NCI-H526 (cell line): ENCODE data around the gene DOCK2.
"Not testable (repeated sequence)": the region's sequence is repeated elsewhere in the genome, so short reads cannot be mapped to it uniquely, and the experiment has no call there.

Source experiments
- DNase-seq, 2 experiments: peaks; one replicate each; lab custom pipeline; 2025; lab: John Stamatoyannopoulos, UW

DOCK2 gene

GRCh38 chr5:169817031-169817430, 180.0 kb downstream of the DOCK2 start:
- no peak for DNase-seq

- no peak for DNase-seq
These were observed 189.5 kb downstream of the DOCK2 start for GRCh38 chr5:169826618-169827017.

- no peak for DNase-seq
These were observed 190.7 kb downstream of the DOCK2 start for GRCh38 chr5:169827769-169828168.

GRCh38 chr5:169828385-169828784, 191.3 kb downstream of the DOCK2 start:
- no peak for DNase-seq

- no peak for DNase-seq
These were observed 194.3 kb downstream of the DOCK2 start for GRCh38 chr5:169831331-169831730.

GRCh38 chr5:169832304-169832703, 195.2 kb downstream of the DOCK2 start:
- DNase-seq, result no peak

- no peak for DNase-seq
These were observed 195.8 kb downstream of the DOCK2 start for GRCh38 chr5:169832845-169833244.

- not testable (repeated sequence) for DNase-seq
These were observed 196.7 kb downstream of the DOCK2 start for GRCh38 chr5:169833681-169834292.

DNA sequence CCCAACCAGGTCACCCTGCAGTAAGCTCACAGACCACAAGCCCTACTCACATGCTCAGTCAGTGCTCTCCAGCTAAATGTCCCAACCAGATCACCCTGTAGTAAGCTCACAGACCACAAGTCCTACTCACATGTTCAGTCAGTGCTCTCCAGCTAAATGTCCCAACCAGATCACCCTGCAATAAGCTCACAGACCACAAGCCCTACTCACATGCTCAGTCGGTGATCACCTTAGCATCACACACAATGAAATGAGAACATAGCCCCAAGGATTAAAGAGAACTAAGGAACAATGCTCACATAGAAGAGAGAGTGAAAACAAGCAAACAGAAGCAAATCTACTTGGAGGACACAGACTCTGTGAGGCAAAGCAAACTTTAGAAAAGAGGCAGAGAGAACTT, 197.5 kb downstream of the DOCK2 start:
- DNase-seq, result not testable (repeated sequence)

GRCh38 chr5:169836835-169837536, 199.9 kb downstream of the DOCK2 start:
- DNase-seq, result no peak

- no peak for DNase-seq
These were observed 200.6 kb downstream of the DOCK2 start for GRCh38 chr5:169837686-169838085.

DNA sequence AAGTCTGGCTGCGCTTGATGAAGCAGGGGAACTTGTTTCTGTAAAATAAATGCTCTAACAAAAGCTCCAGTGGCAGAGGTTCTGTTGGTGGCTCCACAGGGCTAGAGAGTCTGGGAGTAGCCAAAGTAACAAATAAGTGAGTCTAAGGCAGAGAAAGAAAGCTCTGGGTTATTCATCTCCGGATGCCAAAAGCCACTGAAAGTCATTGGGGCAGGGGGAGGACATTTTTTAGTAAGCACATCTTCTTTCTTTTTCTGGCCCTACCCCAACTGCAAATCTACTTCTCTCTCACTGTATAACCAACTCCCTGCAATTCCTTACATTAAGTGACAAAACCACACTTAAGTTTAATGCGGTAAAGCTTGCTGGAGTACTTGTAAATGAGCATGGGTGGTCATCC, 201.6 kb downstream of the DOCK2 start:
- DNase-seq, result no peak

- no peak for DNase-seq
These were observed 203.3 kb downstream of the DOCK2 start for GRCh38 chr5:169840405-169840804.

GRCh38 chr5:169842699-169843098, 205.6 kb downstream of the DOCK2 start:
- DNase-seq, result no peak

- no peak for DNase-seq
These were observed 210.4 kb downstream of the DOCK2 start for GRCh38 chr5:169847519-169847918.

DNA sequence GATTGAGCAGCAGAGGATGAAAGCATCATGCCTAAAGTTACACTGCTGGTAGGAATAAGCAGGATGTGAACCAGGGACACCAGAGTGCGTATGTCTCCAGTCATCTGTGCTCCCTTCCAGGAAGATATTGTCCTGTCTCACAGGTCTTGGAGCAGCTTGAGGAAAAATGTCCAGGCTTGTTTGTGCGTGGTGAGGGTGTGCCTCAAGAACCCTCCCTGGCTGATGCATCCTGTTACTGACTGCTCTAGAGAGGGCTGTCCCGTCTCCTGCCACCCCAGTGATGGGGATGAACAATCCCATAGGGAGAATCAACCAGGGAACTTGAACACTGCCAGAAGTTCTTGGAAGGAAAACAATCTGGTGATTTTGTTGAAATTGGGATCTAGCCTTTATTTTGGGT, 211.2 kb downstream of the DOCK2 start:
- DNase-seq, result no peak

DNA sequence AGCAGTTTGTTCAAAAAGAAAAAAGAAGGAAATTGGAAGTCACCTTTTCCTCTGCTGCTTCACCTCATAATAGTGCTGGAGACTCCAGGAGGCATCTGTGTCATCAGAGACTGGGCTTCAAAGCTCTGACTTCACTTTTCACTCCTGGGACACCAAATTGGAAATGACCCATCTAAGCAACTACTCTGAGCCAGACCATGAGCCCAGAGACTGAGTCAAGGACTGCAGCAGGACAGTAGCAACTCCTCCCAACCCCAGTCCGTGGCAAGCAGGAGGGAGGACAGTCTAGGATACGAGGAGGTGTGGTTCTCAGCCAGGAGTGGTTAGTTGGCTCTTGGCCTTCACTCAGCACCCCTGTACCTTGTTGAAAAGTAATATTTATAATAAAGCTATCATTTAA, 211.7 kb downstream of the DOCK2 start:
- DNase-seq, result no peak

GRCh38 chr5:169850409-169850808, 213.3 kb downstream of the DOCK2 start:
- DNase-seq, result peak in 1 of 2 experiments; percentile 1

DNA sequence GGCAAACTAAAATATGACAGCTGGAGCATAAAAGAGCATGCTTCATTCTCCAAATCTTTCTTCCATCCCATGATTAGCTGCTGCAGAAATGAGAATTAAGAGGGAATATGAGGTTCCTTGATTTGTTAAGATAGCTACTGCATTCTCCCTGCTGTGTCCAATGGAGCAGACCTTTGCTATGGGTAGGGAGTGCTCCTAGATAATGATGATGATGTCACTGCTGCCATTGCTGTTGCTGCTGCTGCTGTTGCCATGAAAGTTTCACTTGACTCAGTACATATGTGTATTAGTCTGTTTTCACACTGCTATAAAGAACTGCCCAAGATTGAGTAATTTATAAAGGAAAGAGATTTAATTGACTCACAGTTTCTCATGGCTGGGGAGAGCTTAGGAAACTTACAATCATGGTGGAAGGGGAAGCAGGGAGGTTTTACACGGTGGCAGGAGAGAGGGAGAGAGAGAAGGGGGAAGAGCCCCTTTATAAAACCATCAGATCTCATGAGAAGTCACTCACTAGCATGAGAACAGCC, 214.3 kb downstream of the DOCK2 start:
- DNase-seq, result no peak

GRCh38 chr5:169856571-169856970, 219.5 kb downstream of the DOCK2 start:
- no peak for DNase-seq

GRCh38 chr5:169860585-169860984, 223.5 kb downstream of the DOCK2 start:
- DNase-seq, result no peak

DNA sequence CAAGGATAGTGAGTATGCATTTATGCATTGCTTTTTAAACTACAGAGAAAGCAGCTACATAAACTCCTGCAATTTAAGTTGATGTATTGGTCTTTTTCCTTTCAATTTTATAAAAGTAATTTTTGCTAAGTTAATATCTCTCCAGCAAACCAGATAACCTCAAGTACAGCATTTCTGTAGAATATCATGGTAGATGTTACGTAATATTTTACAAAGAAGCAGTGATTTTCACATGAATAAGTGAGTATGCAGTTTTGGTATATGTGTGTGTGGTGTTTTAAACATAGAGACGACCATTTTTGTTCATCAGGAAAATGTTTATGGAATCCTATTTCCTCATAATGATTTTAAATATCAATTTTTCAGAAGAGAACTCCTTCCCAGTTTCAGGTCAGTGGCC, 224.4 kb downstream of the DOCK2 start:
- DNase-seq, result no peak

- no peak for DNase-seq
These were observed 224.9 kb downstream of the DOCK2 start for GRCh38 chr5:169861934-169862333.

DNA sequence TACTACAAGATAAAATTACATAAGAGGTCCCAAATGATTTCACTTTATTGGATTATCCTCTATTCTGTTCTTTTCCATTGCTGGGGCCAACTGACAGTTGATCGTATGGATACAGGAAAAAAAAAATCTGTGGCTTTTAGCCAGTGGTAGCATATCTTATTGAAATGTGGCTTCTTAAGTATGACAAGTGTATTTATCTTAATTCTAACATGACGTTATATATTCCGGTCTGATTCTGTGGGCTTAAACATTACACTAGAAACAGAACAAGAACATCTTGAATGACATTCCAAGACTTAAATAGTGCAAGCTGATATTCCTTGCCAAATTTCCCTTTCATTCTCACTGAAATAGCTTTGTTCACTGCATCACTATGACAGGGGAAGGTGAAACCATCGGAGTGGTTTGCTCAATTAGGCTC, 225.3 kb downstream of the DOCK2 start:
- DNase-seq, result no peak
